SU-DHL-6 (cell line): ENCODE results near the gene SAMD7.
A peak's percentile ranks its signal among the peaks of the same experiment; 100 is the strongest.

Experiments
- H2AFZ ChIP-seq: fragments of 200-600 bp; sonication (generic); 2 replicates; pipeline ENCODE4 v1.6.1; 2014; ENCODE audit warnings: low read depth, mild to moderate bottlenecking, moderate library complexity, mixed read lengths, antibody characterized with exemption, low read length; ENCODE audit not compliant: severe bottlenecking
- H3F3A ChIP-seq: fragments of 200-600 bp; shearing (Covaris generic); 2 replicates; pipeline ENCODE4 v1.6.0; 2016; ENCODE audit warnings: antibody characterized with exemption, mild to moderate bottlenecking; ENCODE audit not compliant: insufficient read depth
- H3K27ac ChIP-seq: fragments of 200-600 bp; sonication (generic); 2 replicates; pipeline ENCODE4 v1.5.1; 2016; ENCODE audit warnings: low read depth, mild to moderate bottlenecking, low read length, moderate library complexity, mixed read lengths
- H3K27me3 ChIP-seq: fragments of 200-600 bp; sonication (generic), shearing (Covaris generic); 2 replicates; pipeline ENCODE4 v1.6.0; 2014; ENCODE audit warnings: mild to moderate bottlenecking, low read length
- H3K36me3 ChIP-seq: fragments of 200-600 bp; sonication (generic); 2 replicates; pipeline ENCODE4 v1.6.1; 2014; ENCODE audit warnings: mild to moderate bottlenecking, low read length, mixed read lengths
- H3K4me2 ChIP-seq: fragments of 300-600, 200-600 bp; shearing (Covaris generic), sonication (generic); 2 replicates; pipeline ENCODE4 v1.6.0; 2014; ENCODE audit warnings: low read length, low read depth, mild to moderate bottlenecking; ENCODE audit not compliant: poor library complexity, severe bottlenecking
- H3K4me3 ChIP-seq: fragments of 200-600 bp; sonication (generic); 2 replicates; pipeline ENCODE4 v1.5.1; 2014; ENCODE audit warnings: antibody characterized with exemption, low read length, mild to moderate bottlenecking, mixed read lengths; ENCODE audit not compliant: insufficient read depth, poor library complexity, severe bottlenecking
- H3K79me2 ChIP-seq: fragments of 200-600 bp; sonication (generic); 2 replicates; pipeline ENCODE4 v1.6.1; 2014; ENCODE audit warnings: mild to moderate bottlenecking, low read length, moderate library complexity; ENCODE audit not compliant: insufficient read depth
- H3K9ac ChIP-seq: fragments of 200-600 bp; sonication (generic); 2 replicates; pipeline ENCODE4 v1.7.0; 2014; ENCODE audit warnings: mild to moderate bottlenecking, low read length
- H3K9me2 ChIP-seq: fragments of 200-600 bp; sonication (generic); replicated peaks from 2 replicates; pipeline ENCODE4 v1.6.1; 2014; ENCODE audit warnings: low read length; ENCODE audit not compliant: insufficient read depth
- H3K9me3 ChIP-seq: fragments of 200-600 bp; sonication (generic); 2 replicates; pipeline ENCODE4 v1.6.1; 2014; ENCODE audit warnings: low read length, mixed read lengths; ENCODE audit not compliant: insufficient read depth
- H4K20me1 ChIP-seq: fragments of 200-600 bp; sonication (generic); 2 replicates; pipeline ENCODE4 v1.6.1; 2014; ENCODE audit warnings: low read depth, mild to moderate bottlenecking, antibody characterized with exemption, low read length, moderate library complexity, mixed read lengths
- EZH2phosphoT487 ChIP-seq: fragments of 200-600 bp; sonication (generic), shearing (Covaris generic); conservative IDR thresholded peaks from 2 replicates; pipeline ENCODE4 v1.6.1; 2018; ENCODE audit warnings: mild to moderate bottlenecking, antibody characterized with exemption, low read length, moderate library complexity, mixed read lengths
- TF ChIP-seq, protein P1 (sequence below): fragments of 200-600 bp; sonication (generic); IDR thresholded peaks from one replicate; pipeline ENCODE4 v1.5.1; 2017; ENCODE audit warnings: antibody characterized with exemption, mild to moderate bottlenecking, low read length, moderate library complexity; ENCODE audit not compliant: insufficient read depth, poor library complexity, severe bottlenecking

The SAMD7 gene

DNA sequence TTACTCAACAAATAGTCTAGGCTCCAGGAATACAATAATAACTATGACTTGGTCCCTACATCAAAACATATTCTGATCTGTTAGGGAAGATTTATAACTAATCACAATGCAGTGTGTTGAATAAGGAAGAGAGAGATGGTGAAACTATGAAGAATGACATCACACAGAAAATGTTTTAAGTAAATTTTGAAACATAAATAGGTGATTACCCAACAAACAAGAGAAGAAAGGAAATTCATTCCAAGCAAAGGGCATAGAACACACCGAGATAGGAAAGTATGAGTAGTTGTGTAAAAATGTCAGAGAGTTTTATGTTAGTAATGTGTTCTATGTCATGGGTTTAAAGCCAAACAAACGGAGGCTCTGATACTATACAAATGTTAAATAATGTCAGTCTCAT is 68.7 kb downstream of the SAMD7 start:
- Histone ChIP-seq H3K79me2 (peaks cover 76% of the 10 kb centered on the region), H3K4me2 (no peak overlapping the region), H3K9me3 (no peaks in the 10 kb centered on the region), H3F3A (peaks cover 80% of the 10 kb centered on the region), H2AFZ (no peak overlapping the region), H4K20me1 (no peaks in the 10 kb centered on the region), H3K9me2 (no peaks in the 10 kb centered on the region), H3K27ac (peak overlapping the region; percentile 97), H3K36me3 (peaks cover 94% of the 10 kb centered on the region), H3K27me3 (no peaks in the 10 kb centered on the region), H3K4me3 (no peak overlapping the region), H3K9ac (no peak overlapping the region)
- no peak for TF ChIP-seq EZH2phosphoT487
- TF ChIP-seq, protein P1, sequence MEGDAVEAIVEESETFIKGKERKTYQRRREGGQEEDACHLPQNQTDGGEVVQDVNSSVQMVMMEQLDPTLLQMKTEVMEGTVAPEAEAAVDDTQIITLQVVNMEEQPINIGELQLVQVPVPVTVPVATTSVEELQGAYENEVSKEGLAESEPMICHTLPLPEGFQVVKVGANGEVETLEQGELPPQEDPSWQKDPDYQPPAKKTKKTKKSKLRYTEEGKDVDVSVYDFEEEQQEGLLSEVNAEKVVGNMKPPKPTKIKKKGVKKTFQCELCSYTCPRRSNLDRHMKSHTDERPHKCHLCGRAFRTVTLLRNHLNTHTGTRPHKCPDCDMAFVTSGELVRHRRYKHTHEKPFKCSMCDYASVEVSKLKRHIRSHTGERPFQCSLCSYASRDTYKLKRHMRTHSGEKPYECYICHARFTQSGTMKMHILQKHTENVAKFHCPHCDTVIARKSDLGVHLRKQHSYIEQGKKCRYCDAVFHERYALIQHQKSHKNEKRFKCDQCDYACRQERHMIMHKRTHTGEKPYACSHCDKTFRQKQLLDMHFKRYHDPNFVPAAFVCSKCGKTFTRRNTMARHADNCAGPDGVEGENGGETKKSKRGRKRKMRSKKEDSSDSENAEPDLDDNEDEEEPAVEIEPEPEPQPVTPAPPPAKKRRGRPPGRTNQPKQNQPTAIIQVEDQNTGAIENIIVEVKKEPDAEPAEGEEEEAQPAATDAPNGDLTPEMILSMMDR, result no peak

DNA sequence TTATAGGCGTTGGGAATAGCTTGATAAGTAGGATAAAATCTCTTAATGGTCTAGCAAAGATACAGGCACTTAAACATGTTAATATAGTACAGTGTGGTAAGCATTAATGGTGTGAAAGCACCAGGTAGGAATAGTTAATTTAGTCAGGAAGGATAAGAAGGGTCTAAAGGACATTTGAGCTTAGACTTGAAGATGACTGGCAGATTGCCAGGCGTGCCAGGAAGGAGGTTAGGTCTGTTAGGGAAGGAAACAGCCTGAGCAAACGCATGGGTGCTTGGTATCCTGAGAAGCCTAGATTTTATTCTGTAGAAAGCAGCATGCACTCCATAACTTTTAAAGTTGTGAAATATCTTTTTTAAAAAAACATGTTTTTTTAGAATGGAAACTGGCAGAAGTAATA is 72.9 kb downstream of the SAMD7 start:
- H4K20me1 ChIP-seq, result 0 out of 2 replicates have a peak, but pooled peaks cover under 1% of the 10 kb centered on the region
- no peak overlapping the region for H3K4me2 ChIP-seq
- H3K27ac ChIP-seq, result no peak overlapping the region
- peaks cover 97% of the 10 kb centered on the region for H3K36me3 ChIP-seq
- H3K27me3 ChIP-seq, result no peaks in the 10 kb centered on the region
- peaks cover 65% of the 10 kb centered on the region for H3F3A ChIP-seq
- no peak for TF ChIP-seq EZH2phosphoT487
- TF ChIP-seq, protein P1, result no peak
- H3K79me2 ChIP-seq, result peaks cover 59% of the 10 kb centered on the region
- no peak overlapping the region for H3K9ac ChIP-seq
- no peak overlapping the region for H3K4me3 ChIP-seq
- H3K9me2 ChIP-seq, result no peaks in the 10 kb centered on the region
- H2AFZ ChIP-seq, result no peak overlapping the region
- H3K9me3 ChIP-seq, result no peaks in the 10 kb centered on the region
